ENCODE measurements around the gene AGBL5. TPM values are rescaled to one million over a fixed set of nuclear protein-coding genes. Genes with fewer than 3 reads are reported as not detected.

The AGBL5 gene
- total and polyA plus RNA-seq, 9 of the 15 experiments (the other 6 are each of a cell fraction or from before 2014, with no cell fraction given), result 3.3 to 52.7 (median 26.2) TPM

- TF ChIP-seq NFXL1 (CRISPR knock-in tag; IDR thresholded peaks at IDR 0.05) (no peak), STAT5A (IDR thresholded peaks at IDR 0.05; ENCODE audit: borderline replicate concordance, low read length) (peak; percentile 55; the same call in 1 of the 2 replicates), CHCHD3 (CRISPR knock-in tag; IDR thresholded peaks at IDR 0.05) (no peak), NR3C1 (CRISPR knock-in tag; IDR thresholded peaks at IDR 0.05) (no peak), NCOR1 (IDR thresholded peaks at IDR 0.05) (peak; percentile 83), SLC30A9 (CRISPR knock-in tag; IDR thresholded peaks at IDR 0.05) (no peak), ZBTB49 (CRISPR knock-in tag; IDR thresholded peaks at IDR 0.05; ENCODE audit: borderline replicate concordance) (no peak), KAT7 (CRISPR knock-in tag; IDR thresholded peaks at IDR 0.05; ENCODE audit: borderline replicate concordance) (no peak), ZNF263 (CRISPR knock-in tag; IDR thresholded peaks at IDR 0.05; ENCODE audit: borderline replicate concordance) (no peak), SIX5 (IDR thresholded peaks at IDR 0.05; ENCODE audit: borderline replicate concordance in 1 of 2, insufficient read depth in 1 of 2, low read depth in 1 of 2, low read length in 2 of 2) (no peak), PCBP1 (IDR thresholded peaks at IDR 0.05; ENCODE audit: low read depth, low read length, poor library complexity, severe bottlenecking) (no peak), SMARCB1 (IDR thresholded peaks at IDR 0.05; ENCODE audit: insufficient read length, low read depth) (peak; percentile 19), TBL1XR1 (IDR thresholded peaks at IDR 0.05; ENCODE audit: low read length in 2 of 2) (peak in 1 of 2 experiments; percentile 78; a peak in 1 of 4 replicates), CEBPB (tag; IDR thresholded peaks at IDR 0.05) (no peak), ARID1B (IDR thresholded peaks at IDR 0.05) (peak; percentile 93)
- TF ChIP-seq, protein P1, sequence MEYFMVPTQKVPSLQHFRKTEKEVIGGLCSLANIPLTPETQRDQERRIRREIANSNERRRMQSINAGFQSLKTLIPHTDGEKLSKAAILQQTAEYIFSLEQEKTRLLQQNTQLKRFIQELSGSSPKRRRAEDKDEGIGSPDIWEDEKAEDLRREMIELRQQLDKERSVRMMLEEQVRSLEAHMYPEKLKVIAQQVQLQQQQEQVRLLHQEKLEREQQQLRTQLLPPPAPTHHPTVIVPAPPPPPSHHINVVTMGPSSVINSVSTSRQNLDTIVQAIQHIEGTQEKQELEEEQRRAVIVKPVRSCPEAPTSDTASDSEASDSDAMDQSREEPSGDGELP (CRISPR knock-in tag; IDR thresholded peaks at IDR 0.05; ENCODE audit: borderline replicate concordance), result peak; percentile 19; the same call in 1 of the 2 replicates
- TF ChIP-seq, protein P2, sequence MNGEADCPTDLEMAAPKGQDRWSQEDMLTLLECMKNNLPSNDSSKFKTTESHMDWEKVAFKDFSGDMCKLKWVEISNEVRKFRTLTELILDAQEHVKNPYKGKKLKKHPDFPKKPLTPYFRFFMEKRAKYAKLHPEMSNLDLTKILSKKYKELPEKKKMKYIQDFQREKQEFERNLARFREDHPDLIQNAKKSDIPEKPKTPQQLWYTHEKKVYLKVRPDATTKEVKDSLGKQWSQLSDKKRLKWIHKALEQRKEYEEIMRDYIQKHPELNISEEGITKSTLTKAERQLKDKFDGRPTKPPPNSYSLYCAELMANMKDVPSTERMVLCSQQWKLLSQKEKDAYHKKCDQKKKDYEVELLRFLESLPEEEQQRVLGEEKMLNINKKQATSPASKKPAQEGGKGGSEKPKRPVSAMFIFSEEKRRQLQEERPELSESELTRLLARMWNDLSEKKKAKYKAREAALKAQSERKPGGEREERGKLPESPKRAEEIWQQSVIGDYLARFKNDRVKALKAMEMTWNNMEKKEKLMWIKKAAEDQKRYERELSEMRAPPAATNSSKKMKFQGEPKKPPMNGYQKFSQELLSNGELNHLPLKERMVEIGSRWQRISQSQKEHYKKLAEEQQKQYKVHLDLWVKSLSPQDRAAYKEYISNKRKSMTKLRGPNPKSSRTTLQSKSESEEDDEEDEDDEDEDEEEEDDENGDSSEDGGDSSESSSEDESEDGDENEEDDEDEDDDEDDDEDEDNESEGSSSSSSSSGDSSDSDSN (IDR thresholded peaks at IDR 0.05; ENCODE audit: borderline replicate concordance in 1 of 2, low read depth in 2 of 2, low read length in 2 of 2), result no peak
- TF ChIP-seq, protein P3, sequence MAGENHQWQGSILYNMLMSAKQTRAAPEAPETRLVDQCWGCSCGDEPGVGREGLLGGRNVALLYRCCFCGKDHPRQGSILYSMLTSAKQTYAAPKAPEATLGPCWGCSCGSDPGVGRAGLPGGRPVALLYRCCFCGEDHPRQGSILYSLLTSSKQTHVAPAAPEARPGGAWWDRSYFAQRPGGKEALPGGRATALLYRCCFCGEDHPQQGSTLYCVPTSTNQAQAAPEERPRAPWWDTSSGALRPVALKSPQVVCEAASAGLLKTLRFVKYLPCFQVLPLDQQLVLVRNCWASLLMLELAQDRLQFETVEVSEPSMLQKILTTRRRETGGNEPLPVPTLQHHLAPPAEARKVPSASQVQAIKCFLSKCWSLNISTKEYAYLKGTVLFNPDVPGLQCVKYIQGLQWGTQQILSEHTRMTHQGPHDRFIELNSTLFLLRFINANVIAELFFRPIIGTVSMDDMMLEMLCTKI (IDR thresholded peaks at IDR 0.05; ENCODE audit: partially characterized antibody), result no peak
Observed at GRCh38 chr2:27006602-27007415, 44.7 kb upstream of the AGBL5 start (continued).
